Heart left ventricle (tissue), 13 donors: ENCODE results near the gene COL15A1.

Experiments
- POLR2A ChIP-seq, 2 donors: fragments of 450-650 bp; IDR thresholded peaks; one replicate each; pipeline ENCODE4 v1.6.1; 2017; ENCODE audit warnings: antibody characterized with exemption in 2 of 2, mild to moderate bottlenecking in 2 of 2, moderate library complexity in 2 of 2
- TF ChIP-seq, protein P1 (sequence below), 12 donors: fragments of 200-600 bp; sonication (generic) in 4 of 12; IDR thresholded peaks; one replicate each; pipeline versions ENCODE4 v1.5.0 to v1.8.0; 2018 to 2022; ENCODE audit warnings: antibody characterized with exemption in 12 of 12, mild to moderate bottlenecking in 5 of 12
- donor health status: ischemic (EF 13 %, LVEDD 7.1; RV severe dilation, severe dysfunction).
- donor health status: DM: no; HTN: yes; CAD: no.
- donor health status: DM: no; HTN: no; CAD: no.
- donor health status: ischemic (EF 25% LVEDD 6.9; RV normal size, moderate dysfunction).
- donor health status: ischemic (EF 25% LVEDD 5.7; RV mildly dilated, moderate dysfunction).
- donor health status: ischemic (EF 35%, LVEDD 5.7; RV mildly dilated, moderate dysfunction).
- donor health status: nonischemic (EF 11% LVEDD 7.7; RV severe dilation, severe dysfunction).
- donor health status: DM: yes; HTN: yes; CAD: no.
- donor health status: PGD.
- donor health status: ischemic (EF 29% LVEDD 5.4; RV normal size, mild dysfunction).
- donor health status: nonischemic (EF 23%, LVEDD 6.1; RV moderate dilation, normal function).

DNA sequence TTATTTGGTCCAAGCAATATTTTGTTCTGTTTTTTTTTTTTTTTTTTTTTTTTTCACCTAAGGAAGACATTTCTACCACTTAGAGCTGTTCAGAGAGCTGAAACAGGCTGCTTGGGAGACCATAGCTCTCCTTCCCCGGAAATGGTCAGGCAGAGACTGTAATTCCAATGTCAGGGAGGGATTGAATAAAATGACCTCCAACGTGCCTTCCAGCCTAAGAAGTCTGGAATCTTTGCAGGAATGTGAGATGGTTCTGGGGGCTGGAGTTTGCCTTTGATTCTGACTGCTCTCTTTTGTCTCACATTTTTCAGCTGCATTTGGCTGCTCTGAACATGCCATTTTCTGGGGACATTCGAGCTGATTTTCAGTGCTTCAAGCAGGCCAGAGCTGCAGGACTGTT is 122.9 kb downstream of the COL15A1 start:
- TF ChIP-seq, protein P1, sequence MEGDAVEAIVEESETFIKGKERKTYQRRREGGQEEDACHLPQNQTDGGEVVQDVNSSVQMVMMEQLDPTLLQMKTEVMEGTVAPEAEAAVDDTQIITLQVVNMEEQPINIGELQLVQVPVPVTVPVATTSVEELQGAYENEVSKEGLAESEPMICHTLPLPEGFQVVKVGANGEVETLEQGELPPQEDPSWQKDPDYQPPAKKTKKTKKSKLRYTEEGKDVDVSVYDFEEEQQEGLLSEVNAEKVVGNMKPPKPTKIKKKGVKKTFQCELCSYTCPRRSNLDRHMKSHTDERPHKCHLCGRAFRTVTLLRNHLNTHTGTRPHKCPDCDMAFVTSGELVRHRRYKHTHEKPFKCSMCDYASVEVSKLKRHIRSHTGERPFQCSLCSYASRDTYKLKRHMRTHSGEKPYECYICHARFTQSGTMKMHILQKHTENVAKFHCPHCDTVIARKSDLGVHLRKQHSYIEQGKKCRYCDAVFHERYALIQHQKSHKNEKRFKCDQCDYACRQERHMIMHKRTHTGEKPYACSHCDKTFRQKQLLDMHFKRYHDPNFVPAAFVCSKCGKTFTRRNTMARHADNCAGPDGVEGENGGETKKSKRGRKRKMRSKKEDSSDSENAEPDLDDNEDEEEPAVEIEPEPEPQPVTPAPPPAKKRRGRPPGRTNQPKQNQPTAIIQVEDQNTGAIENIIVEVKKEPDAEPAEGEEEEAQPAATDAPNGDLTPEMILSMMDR (IDR thresholded peaks at IDR 0.05): no peak
- no peak for TF ChIP-seq POLR2A (IDR thresholded peaks at IDR 0.05)
